HT-29 (cell line): ENCODE data around the gene TPK1. TPM values are rescaled to one million over a fixed set of nuclear protein-coding genes. Genes with fewer than 3 reads are reported as not detected.
"Not testable (repeated sequence)": the region's sequence is repeated elsewhere in the genome, so short reads cannot be mapped to it uniquely, and the experiment has no call there.

ENCODE experiments used
- DNase-seq: peaks from one replicate; pipeline ENCODE4 v3.0.0-alpha.2; 2015; ENCODE audit warnings: low spot score
- total RNA-seq: library from RNA; depleted of rRNA; stranded (reverse); fragments of >200 nt; shearing (Covaris generic); gene quantifications from 2 replicates; pipeline ENCODE4 v1.2.3, GENCODE V29; 2014

Gene TPK1
- total RNA-seq, 1 experiment from 2014 or later: 1.4 TPM

- DNase-seq: not testable (repeated sequence)
Measured at GRCh38 chr7:144777889-144778288, 58.0 kb downstream of the TPK1 start.

- no peak for DNase-seq
Measured at GRCh38 chr7:144777005-144777839, 58.6 kb downstream of the TPK1 start.

- no peak for DNase-seq
Measured at GRCh38 chr7:144776447-144776846, 59.4 kb downstream of the TPK1 start.

GRCh38 chr7:144775749-144776148 is 60.1 kb downstream of the TPK1 start:
- no peak for DNase-seq

- DNase-seq: no peak
Measured at GRCh38 chr7:144771927-144772326, 63.9 kb downstream of the TPK1 start.

GRCh38 chr7:144771174-144771573 is 64.7 kb downstream of the TPK1 start:
- no peak for DNase-seq

- DNase-seq: no peak
Measured at GRCh38 chr7:144769352-144769751, 66.5 kb downstream of the TPK1 start.

GRCh38 chr7:144768633-144769032 is 67.2 kb downstream of the TPK1 start:
- no peak for DNase-seq

GRCh38 chr7:144763291-144763690 is 72.6 kb downstream of the TPK1 start:
- DNase-seq: no peak

- no peak for DNase-seq
Measured at GRCh38 chr7:144762853-144763252, 73.0 kb downstream of the TPK1 start.

GRCh38 chr7:144761493-144761892 is 74.4 kb downstream of the TPK1 start:
- DNase-seq: no peak

- DNase-seq: no peak
Measured at GRCh38 chr7:144759653-144760052, 76.2 kb downstream of the TPK1 start.

GRCh38 chr7:144747936-144748335 is 87.9 kb downstream of the TPK1 start:
- no peak for DNase-seq

GRCh38 chr7:144738708-144739314 is 97.0 kb downstream of the TPK1 start:
- peak; percentile 45 for DNase-seq

GRCh38 chr7:144738146-144738545 is 97.7 kb downstream of the TPK1 start:
- DNase-seq: no peak

GRCh38 chr7:144736880-144737493 is 98.9 kb downstream of the TPK1 start:
- DNase-seq: no peak

GRCh38 chr7:144735505-144736276 is 100.2 kb downstream of the TPK1 start:
- DNase-seq: no peak

GRCh38 chr7:144731661-144732351 is 104.0 kb downstream of the TPK1 start:
- DNase-seq: no peak

GRCh38 chr7:144730224-144730623 is 105.6 kb downstream of the TPK1 start:
- no peak for DNase-seq

- no peak for DNase-seq
Measured at GRCh38 chr7:144729226-144729625, 106.6 kb downstream of the TPK1 start.

GRCh38 chr7:144728551-144728950 is 107.3 kb downstream of the TPK1 start:
- DNase-seq: no peak
